Neural progenitor cell (in vitro differentiated cells): ENCODE results near the gene PRKCE. TPM values are rescaled to one million over a fixed set of nuclear protein-coding genes. Genes with fewer than 3 reads are reported as not detected.

ENCODE experiments used
- DNase-seq: peaks from one replicate; pipeline ENCODE4 v3.0.0-alpha.2; 2016; ENCODE audit warnings: low spot score
- H2AFZ ChIP-seq: fragments of 200-600 bp; sonication (generic); replicated peaks from 2 replicates; pipeline ENCODE4 v1.6.1; 2016; ENCODE audit warnings: antibody characterized with exemption
- H3F3A ChIP-seq: fragments of 200-600 bp; sonication (generic); 2 replicates; pipeline ENCODE4 v1.6.1; 2016; ENCODE audit warnings: antibody characterized with exemption, low read depth
- H3K27ac ChIP-seq: fragments of 200-600 bp; sonication (generic); 2 replicates; pipeline ENCODE4 v1.5.1; 2016; ENCODE audit warnings: mild to moderate bottlenecking
- H3K27me3 ChIP-seq: fragments of 200-600 bp; sonication (generic); 2 replicates; pipeline ENCODE4 v1.6.1; 2016; ENCODE audit warnings: mild to moderate bottlenecking, moderate library complexity
- H3K36me3 ChIP-seq: fragments of 200-600 bp; sonication (generic); 2 replicates; pipeline ENCODE4 v1.5.1; 2016
- H3K4me1 ChIP-seq: fragments of 200-600 bp; sonication (generic); 2 replicates; pipeline ENCODE4 v1.6.1; 2016; ENCODE audit warnings: mixed run types
- H3K4me2 ChIP-seq: fragments of 200-600 bp; sonication (generic); 2 replicates; pipeline ENCODE4 v1.6.1; 2016
- H3K4me3 ChIP-seq: fragments of 200-600 bp; sonication (generic); 2 replicates; pipeline ENCODE4 v1.5.1; 2016
- H3K79me2 ChIP-seq: fragments of 200-600 bp; sonication (generic); 2 replicates; pipeline ENCODE4 v1.6.1; 2016; ENCODE audit warnings: low read depth
- H3K9ac ChIP-seq: fragments of 200-600 bp; sonication (generic); 2 replicates; pipeline ENCODE4 v1.6.1; 2016
- H3K9me3 ChIP-seq: fragments of 200-600 bp; sonication (generic); 2 replicates; pipeline ENCODE4 v1.5.1; 2016; ENCODE audit warnings: low read depth
- H4K20me1 ChIP-seq: fragments of 200-600 bp; sonication (generic); 2 replicates; pipeline ENCODE4 v1.6.1; 2016; ENCODE audit warnings: low read depth
- H3K27ac Mint-ChIP-seq: 3 replicates; pipeline ENCODE4 v1.8.0; 2021; ENCODE audit warnings: mixed read lengths
- H3K27me3 Mint-ChIP-seq: 2 replicates; pipeline ENCODE4 v1.8.0; 2022; ENCODE audit warnings: low read depth, mild to moderate bottlenecking, inconsistent platforms, moderate library complexity, mixed read lengths; ENCODE audit not compliant: insufficient read depth
- H3K36me3 Mint-ChIP-seq: 3 replicates; pipeline ENCODE4 v1.8.0; 2021; ENCODE audit warnings: mixed read lengths
- H3K4me1 Mint-ChIP-seq: 3 replicates; pipeline ENCODE4 v1.8.0; 2021; ENCODE audit warnings: mixed read lengths
- H3K4me3 Mint-ChIP-seq: 3 replicates; pipeline ENCODE4 v1.8.0; 2021; ENCODE audit warnings: mild to moderate bottlenecking, moderate library complexity, mixed read lengths
- H3K9me3 Mint-ChIP-seq: 3 replicates; pipeline ENCODE4 v1.8.0; 2020; ENCODE audit warnings: mixed read lengths
- EZH2 ChIP-seq: fragments of 200-600 bp; sonication (generic); IDR thresholded peaks from 2 replicates; pipeline ENCODE4 v1.6.1; 2017; ENCODE audit warnings: antibody characterized with exemption, mild to moderate bottlenecking, moderate library complexity
- EZH2phosphoT487 ChIP-seq: fragments of 200-600 bp; sonication (generic); IDR thresholded peaks from 2 replicates; pipeline ENCODE4 v1.6.1; 2017; ENCODE audit warnings: antibody characterized with exemption
- total RNA-seq: library from RNA; depleted of rRNA; stranded (reverse); fragments of >200 nt; gene quantifications from 2 replicates; pipeline ENCODE4 v1.2.3, GENCODE V29; 2015; ENCODE audit warnings: low replicate concordance
- TF ChIP-seq, protein P1 (sequence below): fragments of 200-600 bp; sonication (generic); IDR thresholded peaks from 2 replicates; pipeline ENCODE4 v1.5.1; 2017; ENCODE audit warnings: antibody characterized with exemption, mild to moderate bottlenecking

The PRKCE gene
- total RNA-seq, 1 donor from 2014 or later: 4.1 TPM

GRCh38 chr2:46181306-46181705, 529.8 kb downstream of the PRKCE start:
- H3K4me2 ChIP-seq: no peak overlapping the region
- no peak for DNase-seq
- H2AFZ ChIP-seq: no peak overlapping the region
- no peak overlapping the region for H3K4me3 Mint-ChIP-seq
- H3K9me3 Mint-ChIP-seq: peaks cover 2% of the 10 kb centered on the region
- TF ChIP-seq, protein P1, sequence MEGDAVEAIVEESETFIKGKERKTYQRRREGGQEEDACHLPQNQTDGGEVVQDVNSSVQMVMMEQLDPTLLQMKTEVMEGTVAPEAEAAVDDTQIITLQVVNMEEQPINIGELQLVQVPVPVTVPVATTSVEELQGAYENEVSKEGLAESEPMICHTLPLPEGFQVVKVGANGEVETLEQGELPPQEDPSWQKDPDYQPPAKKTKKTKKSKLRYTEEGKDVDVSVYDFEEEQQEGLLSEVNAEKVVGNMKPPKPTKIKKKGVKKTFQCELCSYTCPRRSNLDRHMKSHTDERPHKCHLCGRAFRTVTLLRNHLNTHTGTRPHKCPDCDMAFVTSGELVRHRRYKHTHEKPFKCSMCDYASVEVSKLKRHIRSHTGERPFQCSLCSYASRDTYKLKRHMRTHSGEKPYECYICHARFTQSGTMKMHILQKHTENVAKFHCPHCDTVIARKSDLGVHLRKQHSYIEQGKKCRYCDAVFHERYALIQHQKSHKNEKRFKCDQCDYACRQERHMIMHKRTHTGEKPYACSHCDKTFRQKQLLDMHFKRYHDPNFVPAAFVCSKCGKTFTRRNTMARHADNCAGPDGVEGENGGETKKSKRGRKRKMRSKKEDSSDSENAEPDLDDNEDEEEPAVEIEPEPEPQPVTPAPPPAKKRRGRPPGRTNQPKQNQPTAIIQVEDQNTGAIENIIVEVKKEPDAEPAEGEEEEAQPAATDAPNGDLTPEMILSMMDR: no peak
- TF ChIP-seq EZH2: no peak
- H3K27ac ChIP-seq: no peak overlapping the region
- H3K4me3 ChIP-seq: no peak overlapping the region
- H3K79me2 ChIP-seq: no peaks in the 10 kb centered on the region
- H3K27me3 Mint-ChIP-seq: peaks cover 4% of the 10 kb centered on the region
- peaks cover 5% of the 10 kb centered on the region for H3K4me1 ChIP-seq
- no peaks in the 10 kb centered on the region for H4K20me1 ChIP-seq
- no peak overlapping the region for H3K9ac ChIP-seq
- H3K36me3 ChIP-seq: no peaks in the 10 kb centered on the region
- no peak overlapping the region for H3K27ac Mint-ChIP-seq
- H3K4me1 Mint-ChIP-seq: peaks cover 13% of the 10 kb centered on the region
- H3K27me3 ChIP-seq: no peaks in the 10 kb centered on the region
- H3K9me3 ChIP-seq: no peaks in the 10 kb centered on the region
- H3K36me3 Mint-ChIP-seq: no peaks in the 10 kb centered on the region
- no peaks in the 10 kb centered on the region for H3F3A ChIP-seq

- Histone ChIP-seq H3K79me2 (no peaks in the 10 kb centered on the region), H3K27ac (no peak overlapping the region), H3K9me3 (no peaks in the 10 kb centered on the region), H3K27me3 (no peaks in the 10 kb centered on the region), H3K4me1 (peaks cover 5% of the 10 kb centered on the region), H2AFZ (no peak overlapping the region), H3K36me3 (no peaks in the 10 kb centered on the region), H3K9ac (no peak overlapping the region), H4K20me1 (no peaks in the 10 kb centered on the region), H3K4me2 (no peak overlapping the region), H3K4me3 (no peak overlapping the region), H3F3A (no peaks in the 10 kb centered on the region)
- Mint-ChIP-seq H3K9me3 (peaks cover 2% of the 10 kb centered on the region), H3K4me3 (no peak overlapping the region), H3K36me3 (no peaks in the 10 kb centered on the region), H3K27ac (peak overlapping the region; percentile 59), H3K4me1 (peaks cover 13% of the 10 kb centered on the region), H3K27me3 (peaks cover 4% of the 10 kb centered on the region)
- TF ChIP-seq, protein P1: no peak
- TF ChIP-seq EZH2 (no peak), EZH2phosphoT487 (no peak)
- DNase-seq: no peak
Measured at GRCh38 chr2:46181789-46182530, 530.5 kb downstream of the PRKCE start.

DNA sequence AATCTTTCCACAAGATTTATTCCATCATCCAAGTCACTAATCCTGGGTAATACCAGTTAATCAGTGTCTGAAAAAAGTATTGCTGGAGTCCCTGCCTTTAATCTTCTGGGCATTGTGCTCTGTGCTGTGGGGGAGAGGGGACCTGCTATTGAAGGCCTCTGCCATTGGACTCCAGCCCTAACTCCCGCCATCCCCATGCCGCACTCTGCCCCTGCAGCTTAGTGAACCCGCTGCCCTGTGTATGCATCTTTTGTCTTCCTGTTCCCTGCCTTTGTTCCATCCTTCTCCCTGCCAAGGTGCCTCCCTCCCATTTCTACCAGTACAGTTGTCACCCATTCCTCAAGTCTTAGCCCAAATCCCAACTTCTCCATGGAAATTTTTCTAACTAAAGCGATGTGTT, 532.0 kb downstream of the PRKCE start:
- no peak overlapping the region for H2AFZ ChIP-seq
- no peak overlapping the region for H3K27ac ChIP-seq
- H3K4me3 ChIP-seq: no peak overlapping the region
- H3F3A ChIP-seq: no peaks in the 10 kb centered on the region
- no peak overlapping the region for H3K4me2 ChIP-seq
- peaks cover 2% of the 10 kb centered on the region for H3K9me3 Mint-ChIP-seq
- no peak overlapping the region for H3K9ac ChIP-seq
- H3K27me3 ChIP-seq: no peaks in the 10 kb centered on the region
- peaks cover 4% of the 10 kb centered on the region for H3K27me3 Mint-ChIP-seq
- no peaks in the 10 kb centered on the region for H3K79me2 ChIP-seq
- H3K36me3 Mint-ChIP-seq: no peaks in the 10 kb centered on the region
- H3K9me3 ChIP-seq: no peaks in the 10 kb centered on the region
- no peak overlapping the region for H3K4me3 Mint-ChIP-seq
- H3K36me3 ChIP-seq: no peaks in the 10 kb centered on the region
- peak; percentile 44 for DNase-seq
- TF ChIP-seq, protein P1: no peak
- TF ChIP-seq EZH2phosphoT487 (no peak), EZH2 (no peak)
- peaks cover 5% of the 10 kb centered on the region for H3K4me1 ChIP-seq
- no peaks in the 10 kb centered on the region for H4K20me1 ChIP-seq
- peaks cover 13% of the 10 kb centered on the region for H3K4me1 Mint-ChIP-seq
- H3K27ac Mint-ChIP-seq: peak overlapping the region; percentile 6
